DOHH2 (cell line): ENCODE measurements around the gene CPM.

Source experiments
- EZH2phosphoT487 ChIP-seq: fragments of 200-600 bp; sonication (generic); IDR thresholded peaks from 2 replicates; pipeline ENCODE4 v1.6.1; 2017; ENCODE audit warnings: borderline replicate concordance, mild to moderate bottlenecking, antibody characterized with exemption, low read length, moderate library complexity, mixed read lengths
- TF ChIP-seq, protein P1 (sequence below): fragments of 200-600 bp; sonication (generic); IDR thresholded peaks from one replicate; pipeline ENCODE4 v1.5.1; 2014; ENCODE audit warnings: antibody characterized with exemption, mild to moderate bottlenecking, low read depth, low read length; ENCODE audit not compliant: poor library complexity, severe bottlenecking

DNA sequence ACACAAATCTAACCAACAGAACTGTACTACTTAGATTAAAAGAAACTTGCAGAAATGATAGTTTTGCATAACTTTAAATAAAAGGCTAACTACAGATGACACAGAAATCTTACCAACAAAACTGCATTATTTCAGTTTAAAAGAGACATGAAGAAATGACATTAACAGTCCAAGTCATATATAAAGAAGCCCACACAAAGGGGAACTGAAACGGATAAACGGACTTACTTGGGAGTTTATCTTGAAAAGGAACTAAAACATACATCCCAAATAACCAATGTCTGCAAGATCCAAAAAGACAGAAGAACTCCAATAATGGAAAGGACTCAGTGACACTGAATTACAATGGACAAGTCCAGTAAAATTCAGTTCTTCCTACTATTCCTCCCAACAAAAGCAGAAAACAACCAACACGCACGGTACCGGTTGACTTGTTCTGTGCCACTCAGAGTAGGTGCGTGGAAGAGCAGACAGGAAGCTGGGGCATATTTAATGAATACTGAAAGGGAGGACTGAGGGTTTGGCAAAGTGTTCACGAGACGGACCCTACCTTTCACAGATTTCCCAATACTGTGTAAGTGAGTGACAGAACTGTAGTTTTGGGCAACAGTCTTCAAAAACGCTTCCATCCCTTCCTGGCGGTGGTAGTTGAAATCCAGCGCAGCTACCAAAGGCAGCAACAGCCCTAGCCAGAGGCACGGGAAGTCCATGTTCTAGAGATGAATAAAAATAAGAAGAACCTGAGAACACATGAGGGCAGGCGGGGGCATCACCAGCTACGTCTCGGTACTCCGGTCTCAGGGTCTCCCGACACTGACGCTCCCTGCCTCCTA lies 627 bp downstream of the CPM start:
- TF ChIP-seq, protein P1, sequence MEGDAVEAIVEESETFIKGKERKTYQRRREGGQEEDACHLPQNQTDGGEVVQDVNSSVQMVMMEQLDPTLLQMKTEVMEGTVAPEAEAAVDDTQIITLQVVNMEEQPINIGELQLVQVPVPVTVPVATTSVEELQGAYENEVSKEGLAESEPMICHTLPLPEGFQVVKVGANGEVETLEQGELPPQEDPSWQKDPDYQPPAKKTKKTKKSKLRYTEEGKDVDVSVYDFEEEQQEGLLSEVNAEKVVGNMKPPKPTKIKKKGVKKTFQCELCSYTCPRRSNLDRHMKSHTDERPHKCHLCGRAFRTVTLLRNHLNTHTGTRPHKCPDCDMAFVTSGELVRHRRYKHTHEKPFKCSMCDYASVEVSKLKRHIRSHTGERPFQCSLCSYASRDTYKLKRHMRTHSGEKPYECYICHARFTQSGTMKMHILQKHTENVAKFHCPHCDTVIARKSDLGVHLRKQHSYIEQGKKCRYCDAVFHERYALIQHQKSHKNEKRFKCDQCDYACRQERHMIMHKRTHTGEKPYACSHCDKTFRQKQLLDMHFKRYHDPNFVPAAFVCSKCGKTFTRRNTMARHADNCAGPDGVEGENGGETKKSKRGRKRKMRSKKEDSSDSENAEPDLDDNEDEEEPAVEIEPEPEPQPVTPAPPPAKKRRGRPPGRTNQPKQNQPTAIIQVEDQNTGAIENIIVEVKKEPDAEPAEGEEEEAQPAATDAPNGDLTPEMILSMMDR, result no peak
- TF ChIP-seq EZH2phosphoT487, result no peak
